Fibroblast of skin of abdomen (primary cell): Measurements from ENCODE around the gene TUBA4B.
"Not testable (repeated sequence)": the region's sequence is repeated elsewhere in the genome, so short reads cannot be mapped to it uniquely, and the experiment has no call there.

Experiments used
- DNase-seq: peaks from one replicate; pipeline ENCODE4 v3.0.0-alpha.2; 2013

The TUBA4B gene

DNA sequence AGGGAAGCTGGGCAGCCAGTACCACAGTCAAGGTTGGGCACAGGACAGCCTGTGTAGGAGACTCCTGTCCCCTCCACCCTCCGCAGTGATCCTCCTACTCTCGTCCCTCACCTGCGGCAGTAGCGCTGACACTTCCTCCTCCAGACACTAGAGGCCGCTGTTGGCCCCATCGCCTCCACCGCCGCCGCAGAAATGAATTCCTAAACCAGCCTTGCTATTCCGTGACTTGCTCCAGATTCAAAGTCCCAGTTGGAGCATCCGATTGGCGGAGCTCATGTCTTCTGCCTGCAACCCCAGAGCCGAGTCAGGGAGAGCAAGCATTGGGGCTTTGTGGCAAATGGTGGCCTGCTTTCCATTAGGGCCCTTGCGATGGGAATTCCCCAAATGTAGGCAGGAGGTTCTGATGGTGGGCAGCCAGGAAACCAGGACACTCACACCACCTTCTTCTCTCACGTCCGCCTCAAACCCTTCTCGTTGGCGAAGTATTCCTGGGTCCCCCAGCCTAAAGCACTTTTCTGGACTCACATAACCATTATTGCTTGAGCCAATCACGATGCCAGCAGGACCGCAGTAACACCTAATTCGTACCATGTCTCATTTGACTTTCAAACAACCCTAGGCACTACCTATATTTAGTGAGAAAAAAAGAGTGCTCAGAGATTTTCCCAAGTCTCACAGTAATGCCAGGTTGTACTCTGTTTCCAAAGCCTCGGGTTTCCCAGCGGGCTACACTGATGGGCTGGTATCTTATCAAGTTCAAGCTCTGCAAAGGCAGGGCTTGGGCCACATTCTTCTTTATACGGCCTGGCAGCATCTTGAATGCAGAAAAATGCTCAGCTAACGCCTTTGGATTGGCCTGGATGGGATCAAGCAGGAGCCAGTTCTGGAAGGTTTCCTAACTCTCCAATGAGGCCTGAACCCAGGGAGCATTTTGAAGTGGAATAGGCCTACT is 24.9 kb downstream of the TUBA4B start:
- DNase-seq, result peak; percentile 83

DNA sequence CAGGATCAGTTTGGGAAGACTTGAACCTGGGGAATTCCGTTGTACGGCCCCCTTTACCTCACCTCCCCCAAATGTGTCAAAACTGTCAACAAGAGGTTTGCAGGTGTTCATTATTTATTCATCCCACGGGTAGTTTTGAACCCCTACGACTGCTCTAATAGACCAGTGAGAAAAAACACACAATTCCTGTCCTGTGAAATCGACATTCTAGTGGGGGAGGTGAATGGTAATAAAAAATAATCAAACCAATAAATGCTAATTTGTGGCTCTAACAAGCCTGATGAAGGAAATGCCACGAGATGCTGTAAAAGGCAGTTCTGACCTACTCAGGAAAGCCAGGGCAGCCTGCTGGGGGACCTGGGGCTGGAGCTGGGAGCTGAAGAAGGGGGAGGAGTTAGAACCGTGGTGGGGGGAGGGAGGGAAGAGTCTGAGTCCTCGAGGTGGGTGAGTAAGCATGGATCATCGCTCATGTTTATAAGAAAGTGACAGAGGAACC is 25.7 kb downstream of the TUBA4B start:
- DNase-seq, result no peak

DNA sequence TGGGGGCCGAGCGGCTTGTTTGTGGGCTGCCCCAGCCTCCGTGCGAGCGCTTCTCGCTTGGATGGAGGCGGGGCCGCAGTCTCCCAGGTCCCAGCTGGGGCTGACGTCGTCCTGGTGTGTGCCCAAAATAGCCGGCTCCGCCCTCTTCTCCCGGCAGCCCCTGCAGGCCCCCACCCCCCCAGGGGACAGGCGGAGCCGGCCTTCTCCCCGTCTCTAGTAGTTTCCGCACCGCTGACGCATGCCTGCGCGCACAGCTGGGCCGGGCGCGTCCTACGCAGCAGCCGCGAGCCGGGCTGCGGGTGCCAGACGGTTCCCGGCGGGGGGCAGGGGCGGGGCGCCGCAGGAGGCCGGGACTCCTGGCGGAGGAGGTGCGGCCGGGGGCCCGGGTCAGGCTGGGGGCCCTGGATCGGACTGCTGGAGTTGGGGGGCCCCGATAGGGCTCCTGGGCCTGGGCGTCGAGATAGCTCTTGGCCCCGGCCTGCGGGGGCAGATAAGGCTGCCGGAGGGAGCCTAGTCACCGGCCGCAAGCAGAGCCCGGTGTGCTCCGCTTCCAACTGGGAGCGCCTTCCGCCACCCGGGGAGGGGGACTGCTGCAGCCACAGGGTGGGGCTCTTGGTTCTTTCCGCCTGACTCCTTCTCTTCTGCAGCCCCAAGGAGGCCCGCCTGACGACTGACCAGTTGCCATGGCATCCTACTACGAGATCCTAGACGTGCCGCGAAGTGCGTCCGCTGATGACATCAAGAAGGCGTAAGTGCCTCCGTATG is 26.3 kb downstream of the TUBA4B start, which contains the start of gene DNAJB2:
DNAJB2 (plus strand) TSS at position 216 of the 765 bp plus-strand sequence; CDS start at position 684, 468 bp downstream.
- peak; percentile 99 for DNase-seq

DNA sequence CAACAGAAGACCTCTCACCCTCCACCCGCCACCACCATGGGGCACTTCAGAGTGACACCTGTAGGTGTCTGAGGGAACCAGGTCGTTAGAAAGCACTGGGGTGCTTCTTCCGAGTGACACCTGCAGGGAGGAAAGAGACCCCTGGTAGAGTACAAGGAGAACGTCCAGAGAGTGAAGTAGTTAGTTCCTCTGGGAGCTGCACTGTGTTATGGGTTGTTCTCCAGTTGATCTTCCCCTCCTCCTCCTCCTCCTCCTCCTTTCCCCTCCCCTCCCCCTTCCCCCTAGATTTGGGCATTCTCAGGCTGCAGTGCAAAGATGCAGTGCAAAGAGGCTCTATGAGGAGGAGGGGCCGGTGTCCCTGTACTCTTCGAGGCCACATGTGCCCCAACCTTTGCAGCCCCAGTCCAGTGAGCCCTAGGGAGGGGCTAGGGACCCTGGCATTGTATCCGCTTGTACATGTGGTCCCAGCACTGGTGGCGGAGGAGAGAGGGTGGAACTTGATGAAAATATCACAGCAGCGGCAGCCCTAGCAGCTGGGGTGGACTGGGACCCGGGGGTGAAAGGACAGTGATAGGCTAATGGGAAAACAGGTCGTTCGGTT is 27.0 kb downstream of the TUBA4B start:
- DNase-seq, result no peak

DNA sequence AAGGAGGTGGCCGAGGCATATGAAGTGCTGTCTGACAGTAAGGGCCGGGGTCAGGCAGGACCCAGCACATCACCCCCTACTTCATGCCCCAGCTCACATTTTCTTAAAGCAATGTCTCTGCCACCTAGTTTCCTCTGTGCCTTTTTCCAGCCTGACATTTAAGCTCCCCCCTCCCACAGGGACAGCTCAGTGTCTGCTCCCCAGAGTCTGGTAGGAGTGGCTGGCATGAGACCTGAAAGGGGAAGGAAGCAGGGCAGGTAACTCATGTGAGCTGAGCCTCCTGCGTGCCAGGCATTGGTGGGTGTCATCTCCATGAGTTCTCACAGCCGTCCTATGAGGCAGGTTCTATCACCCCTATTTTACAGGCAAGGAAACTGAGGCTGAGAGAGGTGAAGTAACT is 27.6 kb downstream of the TUBA4B start:
- no peak for DNase-seq

DNA sequence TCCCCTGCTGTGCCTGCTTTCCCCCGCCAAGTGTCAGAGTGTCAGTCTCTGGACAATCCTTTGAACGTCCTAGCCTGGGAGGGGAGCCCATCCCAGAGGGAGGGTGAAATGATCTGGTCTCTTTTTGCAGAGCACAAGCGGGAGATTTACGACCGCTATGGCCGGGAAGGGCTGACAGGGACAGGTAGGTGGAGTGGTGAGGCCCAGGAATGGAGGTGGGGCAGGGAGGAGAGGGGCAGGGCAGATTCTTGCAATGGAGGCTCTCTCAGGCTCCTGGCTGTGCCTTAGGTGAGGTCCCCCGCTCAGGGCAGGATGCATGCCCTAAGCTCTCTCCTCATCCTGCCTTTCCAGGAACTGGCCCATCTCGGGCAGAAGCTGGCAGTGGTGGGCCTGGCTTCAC is 28.5 kb downstream of the TUBA4B start:
- no peak for DNase-seq

DNA sequence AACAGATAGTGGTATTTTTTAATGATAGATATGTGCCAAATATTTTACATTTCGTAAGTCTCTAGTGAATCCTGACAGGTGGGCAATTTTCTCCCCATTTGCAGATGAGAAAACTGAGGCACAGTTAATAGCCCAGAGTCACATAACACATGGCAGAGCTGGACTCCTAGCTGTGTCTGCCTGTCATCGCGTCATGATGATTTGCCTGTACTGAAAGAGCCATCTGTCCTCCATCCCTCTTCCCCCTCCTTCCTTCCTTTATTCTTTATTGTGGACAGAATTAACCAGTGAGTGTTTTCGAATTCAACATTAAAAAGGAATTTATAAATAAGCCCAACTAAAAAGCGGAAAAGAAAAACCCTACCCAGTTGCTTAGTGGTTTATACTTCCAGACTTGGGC is 29.3 kb downstream of the TUBA4B start:
- no peak for DNase-seq

- peak; percentile 12 for DNase-seq
Observed at GRCh38 chr2:219282943-219283581, 30.0 kb downstream of the TUBA4B start.

DNA sequence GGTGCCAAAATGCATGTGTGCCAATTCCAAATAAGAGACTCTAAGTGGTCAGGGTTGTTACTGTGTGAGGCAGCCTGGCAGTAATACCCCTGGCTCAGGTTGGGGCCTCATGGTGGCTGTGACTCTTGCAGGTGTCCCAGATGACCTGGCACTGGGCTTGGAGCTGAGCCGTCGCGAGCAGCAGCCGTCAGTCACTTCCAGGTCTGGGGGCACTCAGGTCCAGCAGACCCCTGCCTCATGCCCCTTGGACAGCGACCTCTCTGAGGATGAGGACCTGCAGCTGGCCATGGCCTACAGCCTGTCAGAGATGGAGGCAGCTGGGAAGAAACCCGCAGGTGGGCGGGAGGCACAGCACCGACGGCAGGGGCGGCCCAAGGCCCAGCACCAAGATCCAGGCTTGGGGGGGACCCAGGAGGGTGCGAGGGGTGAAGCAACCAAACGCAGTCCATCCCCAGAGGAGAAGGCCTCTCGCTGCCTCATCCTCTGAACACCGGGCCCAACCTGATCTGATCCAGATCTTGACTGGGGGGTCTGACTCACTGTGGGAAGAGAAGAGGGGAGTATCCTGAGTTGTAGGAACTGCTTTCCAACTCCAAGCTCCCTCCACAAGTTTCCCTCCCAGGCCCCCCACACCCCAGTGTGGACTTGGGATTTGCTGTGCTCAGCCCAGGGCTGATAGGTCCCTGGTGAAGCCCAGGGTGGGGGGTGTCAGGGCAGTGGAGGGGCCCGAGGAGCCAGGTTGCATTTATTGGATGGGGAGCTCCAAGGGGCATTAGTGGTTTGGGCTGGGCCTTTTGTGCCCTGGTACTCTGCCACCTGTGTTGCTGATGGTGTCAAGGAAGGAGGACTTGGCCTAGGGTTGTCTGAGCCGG is 31.7 kb downstream of the TUBA4B start:
- DNase-seq, result no peak

DNA sequence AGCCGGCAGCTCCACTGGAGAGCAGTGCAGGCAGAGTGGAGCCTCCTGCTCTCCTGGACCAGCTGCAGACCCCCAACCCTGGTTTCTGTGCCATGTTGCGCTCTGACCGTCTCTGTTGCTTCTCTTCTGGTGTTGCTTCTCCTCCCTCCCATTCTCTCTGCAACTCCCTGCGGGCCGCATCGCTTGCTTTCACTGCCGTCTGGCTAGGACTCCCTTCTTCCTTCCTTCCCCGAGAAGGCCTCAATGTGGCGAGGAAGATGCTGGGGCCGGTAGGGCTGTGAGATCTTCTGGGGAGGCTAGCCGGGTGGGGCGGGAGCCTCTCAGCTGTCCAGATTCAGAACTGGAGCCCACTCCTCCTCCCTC is 32.3 kb downstream of the TUBA4B start:
- DNase-seq, result no peak

GRCh38 chr2:219285894-219286425 is 32.9 kb downstream of the TUBA4B start:
- DNase-seq, result peak; percentile 76

- DNase-seq, result no peak
Observed at GRCh38 chr2:219286436-219287115, 33.5 kb downstream of the TUBA4B start.

DNA sequence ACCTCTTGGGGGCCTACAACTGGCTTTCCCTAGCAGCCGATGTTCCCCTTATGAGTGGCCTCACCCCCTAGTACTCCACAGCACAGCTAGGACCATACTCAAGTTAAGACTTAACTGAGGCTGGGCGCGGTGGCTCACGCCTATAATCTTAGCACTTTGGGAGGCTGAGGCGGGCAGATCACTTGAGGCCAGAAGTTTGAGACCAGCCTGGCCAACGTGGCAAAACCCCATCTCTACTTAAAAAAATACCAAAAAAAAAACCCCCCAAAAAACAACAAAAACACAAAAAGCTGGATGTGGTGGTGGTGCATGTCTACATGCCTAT is 34.0 kb downstream of the TUBA4B start:
- not testable (repeated sequence) for DNase-seq

DNA sequence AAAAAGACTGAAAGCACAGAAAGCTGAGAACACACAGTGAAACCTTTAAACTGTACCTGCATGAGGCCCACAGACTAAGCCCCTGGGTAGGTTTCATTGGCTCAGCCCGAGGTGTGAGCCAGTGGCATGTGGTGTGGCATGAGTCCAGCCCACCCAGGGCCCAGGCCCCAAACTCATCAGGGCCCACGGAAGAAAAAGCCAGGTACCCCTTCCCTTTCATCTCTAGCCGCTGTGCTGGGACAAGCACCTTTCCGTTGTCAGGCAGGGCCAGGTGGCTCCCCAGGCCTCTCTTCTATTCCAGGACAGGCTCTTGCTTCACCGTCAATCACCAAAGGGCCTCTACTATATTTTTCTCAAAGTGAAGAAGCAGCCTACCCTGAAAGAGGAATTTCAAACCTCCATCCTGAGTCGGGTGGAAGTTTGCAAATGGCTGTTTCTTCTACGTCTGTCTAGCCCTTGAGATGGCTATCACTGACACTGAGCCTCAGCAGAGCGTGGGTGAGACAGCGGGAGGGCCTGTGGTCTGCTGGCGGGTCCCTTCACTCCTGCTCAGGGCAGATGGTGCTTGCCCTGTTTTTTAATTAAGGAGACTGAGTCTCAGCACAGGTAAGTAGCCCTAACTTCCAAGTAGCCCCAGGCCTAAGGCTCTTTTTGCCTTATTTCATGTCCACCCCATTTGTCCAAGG is 34.7 kb downstream of the TUBA4B start:
- no peak for DNase-seq

DNA sequence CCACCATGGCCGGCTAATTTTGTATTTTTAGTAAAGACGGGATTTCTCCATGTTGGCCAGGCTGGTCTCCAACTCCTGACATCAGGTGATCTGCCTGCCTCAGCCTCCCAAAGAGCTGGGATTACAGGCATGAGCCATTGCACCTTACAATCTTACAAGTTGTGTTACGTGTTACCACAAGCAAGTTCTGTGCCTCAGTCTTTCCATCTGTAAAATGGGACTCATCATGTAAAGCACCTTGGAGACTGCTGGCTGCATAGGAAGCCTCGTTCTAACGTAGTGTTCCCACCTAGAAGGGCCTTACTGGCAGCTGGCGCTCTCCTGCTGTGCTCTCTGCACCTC is 36.1 kb downstream of the TUBA4B start:
- DNase-seq, result no peak

- peak; percentile 86 for DNase-seq
Observed at GRCh38 chr2:219289537-219290361, 36.7 kb downstream of the TUBA4B start.

GRCh38 chr2:219290381-219291171 is 37.5 kb downstream of the TUBA4B start:
- no peak for DNase-seq

- DNase-seq, result no peak
Observed at GRCh38 chr2:219291394-219291793, 38.4 kb downstream of the TUBA4B start.
